HG02870 (cell line): Measurements from ENCODE around the gene CCM2.

ENCODE experiments used
- ATAC-seq: cut with Tn5 transposase; IDR thresholded peaks from one replicate; pipeline ENCODE4 v1.9.1; 2021; ENCODE audit warnings: mild to moderate bottlenecking, moderate library complexity; ENCODE audit not compliant: unreplicated experiment

The CCM2 gene

DNA sequence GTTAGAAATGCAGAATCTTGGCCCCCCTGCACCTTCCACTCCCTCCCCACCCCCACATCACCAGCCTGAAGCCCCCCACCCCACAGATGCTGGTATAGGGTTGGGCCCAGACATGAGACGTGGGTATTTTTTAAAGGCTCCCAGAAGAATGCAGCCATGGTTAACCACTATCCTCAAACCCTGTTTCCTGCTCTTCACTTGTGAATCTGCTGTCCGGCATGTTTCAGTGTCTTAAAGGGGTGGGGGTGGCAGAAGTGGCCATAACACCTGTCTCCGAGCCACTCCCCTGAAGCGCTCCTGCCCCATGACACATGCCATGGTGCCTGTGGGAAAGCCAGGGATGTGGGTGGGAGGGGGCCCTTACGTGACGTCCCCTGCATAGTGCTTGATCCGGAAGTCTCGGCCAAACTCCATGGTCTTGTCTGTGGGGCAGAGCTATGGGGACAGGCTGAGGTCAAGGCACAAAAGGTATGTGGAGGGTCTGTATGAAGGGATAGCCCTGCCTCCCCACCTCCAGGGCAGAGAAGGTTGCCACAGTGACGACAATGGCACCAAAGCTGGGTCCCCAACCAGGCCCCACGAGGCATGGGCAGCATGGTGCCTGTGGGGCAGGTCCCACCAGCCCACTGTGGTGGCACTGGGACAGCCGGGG, 30.8 kb upstream of the CCM2 start:
- ATAC-seq, result no peak

DNA sequence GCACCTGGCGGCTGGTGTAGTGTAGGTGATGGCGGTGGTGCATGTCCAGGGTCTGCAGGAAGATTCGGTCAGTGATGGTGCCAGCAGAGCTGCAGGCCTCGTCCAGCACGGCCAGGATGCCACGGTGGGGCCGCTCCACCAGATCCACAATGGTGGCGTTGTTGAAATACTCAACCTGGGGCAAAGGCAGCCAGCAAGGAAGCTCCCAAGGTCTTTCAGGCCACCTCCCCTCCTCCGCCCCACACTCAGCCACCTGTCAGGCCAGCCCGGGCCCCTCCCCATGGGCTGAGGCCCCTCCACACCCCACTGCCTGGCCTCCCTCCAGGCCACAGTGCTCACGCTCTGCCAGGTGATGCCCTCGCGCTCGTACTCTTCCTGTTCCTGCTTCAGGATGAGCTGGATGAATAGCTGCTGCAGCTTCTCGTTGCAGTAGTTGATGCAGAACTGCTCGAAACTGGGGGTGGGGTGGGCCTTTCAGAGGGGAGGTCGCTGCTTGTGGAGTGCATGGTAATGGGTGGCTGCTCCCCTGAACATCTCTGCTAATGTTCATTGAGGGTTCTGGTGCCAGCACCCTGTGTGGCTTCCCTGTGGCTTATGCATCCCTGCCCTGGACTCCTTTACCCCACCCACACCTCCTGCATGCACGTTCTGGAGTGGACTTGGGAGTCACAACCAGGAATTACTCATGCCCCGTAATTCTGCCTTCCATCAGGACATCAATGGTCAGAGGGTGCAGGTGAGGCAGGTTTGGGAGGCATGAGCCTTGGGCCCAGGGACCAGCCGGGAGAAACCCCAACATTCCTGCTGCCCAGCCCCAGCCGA, 30.1 kb upstream of the CCM2 start:
- no peak for ATAC-seq

DNA sequence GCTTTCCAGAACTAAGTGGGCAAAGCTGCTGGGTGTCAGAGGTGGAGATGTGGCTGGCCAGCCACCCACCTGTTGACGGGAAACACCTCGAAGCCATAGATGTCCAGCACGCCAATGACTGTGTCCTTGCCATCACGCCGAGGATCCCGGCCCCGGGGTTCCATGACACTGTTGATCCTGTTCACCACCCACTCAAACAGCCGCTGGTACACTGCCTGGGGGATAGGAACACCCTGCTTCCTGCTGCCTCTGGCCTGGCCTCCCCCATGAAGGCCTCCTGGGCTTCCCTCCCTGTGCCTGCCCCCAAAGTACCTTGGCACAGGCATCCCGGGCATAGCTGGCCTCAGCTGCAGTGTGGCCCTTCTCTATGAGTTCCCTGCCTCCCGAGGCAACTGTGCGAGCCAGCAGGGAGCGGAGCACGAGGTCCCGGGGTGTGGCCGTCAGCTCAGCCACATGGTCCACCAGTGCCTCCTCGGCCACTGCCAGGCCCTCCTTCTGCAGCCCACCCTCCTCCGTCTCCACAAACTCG, 29.4 kb upstream of the CCM2 start:
- no peak for ATAC-seq

DNA sequence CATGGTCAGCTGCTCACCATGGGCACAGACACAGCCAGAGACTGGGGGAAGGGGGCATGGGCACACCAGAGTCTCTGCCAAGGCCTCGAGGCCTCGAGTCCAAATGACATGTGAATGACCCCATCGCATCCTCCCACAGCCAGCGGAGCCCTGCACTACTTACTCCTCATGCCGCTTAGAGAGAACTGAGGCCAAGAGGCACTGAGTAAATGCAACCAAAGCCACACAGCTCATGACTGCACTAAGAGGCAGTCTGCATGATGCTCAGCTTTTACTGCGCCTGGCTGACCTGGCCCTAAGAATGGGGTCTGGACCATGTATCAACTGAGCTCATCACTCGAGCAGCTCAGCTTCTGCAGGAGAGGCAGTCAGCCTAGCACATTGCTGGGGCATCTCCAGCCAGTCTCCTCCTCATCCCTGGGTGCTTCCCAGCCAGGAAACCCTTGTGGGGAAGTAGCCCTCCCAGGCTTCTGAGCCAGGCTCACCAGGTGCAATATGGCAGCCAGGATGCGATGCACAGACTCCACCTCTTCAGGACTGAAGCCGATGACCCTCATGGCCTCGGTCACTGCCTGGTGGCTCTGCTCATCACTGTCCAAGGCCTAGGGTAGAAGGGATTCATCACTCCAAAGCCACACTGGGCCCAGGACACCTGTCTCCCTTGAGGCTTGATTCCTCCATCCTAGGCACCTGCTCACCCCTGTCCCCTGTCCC, 28.7 kb upstream of the CCM2 start:
- no peak for ATAC-seq

DNA sequence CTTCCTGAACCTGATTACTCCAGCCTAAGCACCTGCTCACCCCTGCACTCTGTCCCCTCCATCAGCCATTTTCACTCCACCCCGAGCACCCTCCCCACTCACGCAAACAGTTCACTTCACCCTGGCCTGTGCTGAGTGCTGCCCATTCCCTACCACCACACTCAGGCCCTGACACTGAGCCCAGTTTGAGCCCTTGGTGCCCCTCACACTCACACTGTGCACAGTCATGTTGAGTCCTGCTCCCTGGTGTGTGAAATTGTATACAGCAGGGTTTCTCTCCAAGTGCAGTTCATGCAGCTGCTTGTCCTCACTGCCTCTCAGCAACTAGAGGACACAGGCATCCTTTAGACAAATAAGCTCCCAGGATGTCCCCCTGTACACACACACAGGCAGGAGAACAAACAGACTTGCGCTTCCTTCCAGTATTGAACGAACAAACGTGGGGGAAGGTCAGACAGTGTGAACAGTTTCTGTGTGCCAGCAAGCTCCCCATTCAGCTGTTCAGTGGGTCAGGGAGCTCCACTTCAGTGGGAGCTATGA, 28.0 kb upstream of the CCM2 start:
- ATAC-seq, result no peak

DNA sequence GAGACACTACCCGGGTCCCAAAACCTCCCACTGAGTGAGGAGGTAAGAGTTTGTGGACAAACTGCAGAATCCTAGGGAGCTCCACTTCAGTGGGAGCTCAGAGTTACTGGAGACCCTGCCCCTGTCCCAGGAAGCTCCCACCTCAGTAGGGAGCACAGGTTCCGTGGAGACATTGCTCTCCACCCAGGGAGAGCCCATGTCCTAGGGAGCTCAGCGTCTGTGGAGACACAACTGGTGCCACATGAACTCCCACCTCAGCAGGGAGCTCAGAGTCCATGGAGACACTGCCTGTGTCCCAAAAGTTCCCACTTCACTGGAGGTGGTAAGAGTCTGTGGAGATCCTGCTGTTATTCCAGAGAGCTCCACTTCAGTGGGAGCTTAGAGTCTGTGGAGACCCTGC, 27.4 kb upstream of the CCM2 start:
- ATAC-seq, result no peak

DNA sequence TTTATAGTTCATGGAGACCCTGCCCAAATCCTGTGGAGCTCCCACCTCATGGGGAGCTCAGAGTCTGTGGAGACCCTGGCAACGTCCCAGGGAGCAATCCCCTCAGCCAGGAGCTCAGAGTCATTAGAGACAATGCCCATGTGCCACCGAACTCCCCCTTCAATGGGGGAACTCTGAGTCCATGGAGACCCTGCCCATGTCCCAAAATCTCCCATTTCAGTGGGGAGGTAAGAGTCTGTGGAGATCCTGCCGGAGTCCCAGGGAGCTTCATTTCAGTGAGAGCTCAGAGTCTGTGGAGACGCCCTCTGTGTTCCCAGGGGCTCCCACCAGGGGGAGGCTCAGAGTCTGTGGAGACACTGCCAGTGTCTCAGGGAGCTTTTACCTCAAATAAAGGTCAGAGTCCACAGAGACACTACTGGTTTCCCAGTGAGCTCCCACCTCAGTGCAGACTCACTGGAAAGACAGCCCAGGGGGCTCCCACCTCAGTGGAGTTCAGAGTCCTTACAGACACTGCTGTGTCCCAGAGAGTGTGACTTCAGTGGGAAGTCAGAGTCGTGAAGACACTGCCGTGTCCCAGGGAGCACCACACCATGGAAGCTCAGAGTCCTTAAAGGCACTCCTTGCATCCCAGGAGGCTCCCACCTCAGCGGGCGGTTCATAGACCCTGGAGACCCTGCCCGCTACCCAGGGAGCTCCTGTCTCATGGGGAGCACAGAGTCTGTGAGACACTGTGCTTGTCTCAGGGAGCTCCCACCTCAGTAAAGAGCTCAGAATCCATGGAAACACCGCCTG, 26.2 kb upstream of the CCM2 start:
- no peak for ATAC-seq

DNA sequence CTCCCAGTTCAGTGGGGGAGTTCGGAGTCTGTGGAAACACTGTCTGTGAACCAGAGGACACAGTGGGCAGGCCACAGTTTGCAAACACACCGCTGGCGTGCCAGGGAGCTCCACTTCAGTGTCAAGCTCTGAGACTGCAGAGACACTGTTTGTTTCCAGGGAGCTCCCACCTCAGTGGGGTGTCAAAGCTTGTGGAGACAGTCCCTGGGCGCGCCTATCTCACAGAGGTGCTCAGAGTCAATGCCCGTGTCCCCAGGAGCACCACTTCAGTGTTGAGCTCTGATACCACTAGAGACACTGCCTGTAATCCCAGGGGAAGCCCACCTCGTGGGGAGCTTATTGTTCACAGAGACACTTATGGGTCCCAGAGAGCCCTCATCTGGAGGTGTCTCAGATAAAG, 25.5 kb upstream of the CCM2 start:
- ATAC-seq, result no peak

DNA sequence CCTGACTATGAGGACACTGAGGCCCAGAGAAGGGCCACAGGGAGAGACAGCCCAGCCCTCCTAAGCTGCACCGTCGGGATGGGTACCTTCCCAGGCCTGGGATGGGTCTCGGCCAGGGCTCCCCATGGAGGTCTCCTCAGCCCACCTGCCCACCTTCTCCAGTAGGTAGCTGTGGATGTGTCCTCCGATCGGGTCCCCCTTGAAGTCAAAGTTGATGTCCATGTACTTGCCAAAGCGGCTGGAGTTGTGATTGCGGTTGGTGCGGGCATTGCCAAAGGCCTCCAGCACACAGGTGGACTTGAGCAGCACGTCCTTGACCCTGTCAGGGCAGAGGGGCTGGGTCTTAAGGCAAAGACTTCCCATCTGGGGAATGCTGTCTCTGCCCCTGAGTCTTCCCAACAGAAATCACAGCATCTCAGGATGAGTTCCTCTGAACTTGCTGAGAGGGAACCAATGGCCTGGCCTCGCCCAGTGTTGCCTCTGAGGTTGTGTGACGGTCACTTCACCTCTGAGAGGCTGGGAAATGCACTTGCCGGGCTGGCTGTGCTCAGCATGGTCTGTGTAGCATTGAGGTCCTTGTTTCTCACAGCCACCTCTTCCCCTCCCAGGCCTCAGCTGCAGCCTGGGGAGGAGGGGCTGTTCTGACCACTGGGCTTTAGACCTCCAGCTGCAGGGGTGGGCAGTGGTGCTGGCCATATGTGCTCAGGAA, 24.5 kb upstream of the CCM2 start:
- ATAC-seq, result no peak

DNA sequence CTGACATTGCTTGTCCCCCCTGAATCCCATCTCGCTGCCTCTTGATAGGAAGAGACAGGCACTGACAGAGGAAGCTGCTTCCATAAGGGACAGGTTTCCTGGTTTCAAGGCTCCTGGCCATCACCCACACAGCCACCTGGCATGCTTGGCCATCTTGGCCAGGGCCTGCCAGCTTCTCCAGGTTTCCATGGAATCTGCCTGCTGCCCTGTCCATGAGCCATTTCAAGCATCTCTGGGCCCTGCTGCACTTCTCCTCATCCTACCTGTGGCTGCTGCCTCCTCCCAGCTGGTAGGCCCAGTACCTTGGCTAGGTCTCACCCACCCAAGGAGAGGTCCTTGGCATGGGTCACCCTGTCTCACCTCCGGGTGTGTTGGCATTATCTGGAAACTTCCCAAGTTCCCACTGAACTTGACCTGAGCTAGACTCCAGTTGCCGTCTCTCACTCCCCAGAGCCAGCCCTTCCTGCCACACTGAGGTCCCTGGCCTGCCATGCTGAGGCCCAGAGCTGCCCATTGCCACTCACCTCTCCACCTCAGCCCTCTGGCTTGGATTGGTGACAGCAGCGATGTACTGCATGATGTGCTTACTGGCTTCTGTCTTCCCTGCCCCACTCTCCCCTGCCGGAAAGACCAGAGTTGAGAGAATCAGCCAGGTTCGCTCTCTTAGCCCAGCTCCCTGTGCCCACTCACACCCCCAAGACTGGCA, 23.8 kb upstream of the CCM2 start:
- ATAC-seq, result no peak

DNA sequence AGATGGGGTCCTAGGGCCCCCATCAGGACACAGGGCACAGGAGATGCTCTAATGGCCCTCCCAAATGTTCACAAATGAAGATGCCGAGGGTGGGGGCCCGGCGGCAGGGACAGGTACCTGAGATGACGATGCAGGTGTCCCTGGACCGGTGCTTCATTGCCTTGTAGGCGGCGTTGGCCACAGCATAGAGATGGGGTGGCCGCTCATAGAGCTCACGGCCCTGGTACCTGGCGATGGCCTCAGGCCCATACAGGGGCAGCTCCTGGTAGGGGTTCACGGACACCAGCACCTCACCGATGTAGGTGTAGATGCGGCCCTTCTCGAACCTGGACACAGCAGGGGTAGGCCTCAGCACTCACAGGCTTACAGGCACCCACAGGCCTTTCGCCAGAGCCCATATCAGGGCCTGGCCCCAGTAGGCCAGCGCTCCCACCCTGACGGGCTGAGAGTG, 23.2 kb upstream of the CCM2 start:
- no peak for ATAC-seq

DNA sequence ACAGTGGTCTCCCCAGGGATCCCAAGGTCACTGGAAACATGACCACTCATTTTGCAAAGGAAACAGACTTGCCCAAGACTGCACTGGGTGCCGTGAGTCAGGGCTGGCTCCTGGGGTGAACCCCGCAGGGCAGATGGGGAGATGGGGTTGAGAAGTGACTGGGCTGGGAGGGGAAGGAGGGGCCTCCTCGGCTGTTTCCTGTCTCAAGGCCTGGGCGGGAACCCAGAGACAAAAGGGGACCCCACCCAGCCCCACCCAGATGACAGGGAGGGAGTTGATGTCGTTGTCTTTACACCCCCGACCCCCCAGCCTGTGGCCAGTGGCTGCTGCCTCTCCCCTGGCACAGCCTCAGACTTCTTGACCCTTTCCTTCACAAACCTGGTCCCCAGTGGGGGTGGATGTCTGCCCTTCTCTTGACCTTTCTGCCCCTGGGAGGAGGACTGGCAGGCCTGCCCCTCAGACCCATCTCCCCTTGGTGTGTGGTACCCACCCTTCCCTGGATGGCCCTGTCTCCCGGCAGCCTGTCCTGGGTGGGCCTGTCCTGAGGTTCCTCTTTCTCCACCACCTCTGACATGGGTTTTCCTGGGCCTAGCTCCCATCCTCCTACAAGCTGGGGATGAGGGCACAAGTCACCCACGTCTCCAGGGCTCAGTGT, 22.6 kb upstream of the CCM2 start:
- no peak for ATAC-seq

DNA sequence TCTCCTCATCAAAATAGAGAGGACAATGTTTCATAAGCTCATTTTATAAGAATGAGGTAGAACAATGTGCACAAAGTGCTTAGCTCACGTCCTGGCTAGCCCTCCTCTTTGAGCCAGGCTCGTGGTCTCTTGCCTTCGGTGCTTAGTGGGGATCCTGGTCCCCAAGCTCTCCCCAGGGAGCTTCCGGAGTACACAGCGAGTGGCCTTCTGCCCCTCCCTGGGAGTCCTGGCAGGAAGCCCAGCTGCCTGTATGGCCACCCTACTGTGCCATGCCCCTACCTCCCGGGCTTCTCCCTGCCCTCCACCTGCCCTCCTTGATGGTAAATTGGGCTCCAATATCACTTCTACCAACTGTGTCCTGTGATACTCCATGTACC, 22.1 kb upstream of the CCM2 start:
- ATAC-seq, result no peak

DNA sequence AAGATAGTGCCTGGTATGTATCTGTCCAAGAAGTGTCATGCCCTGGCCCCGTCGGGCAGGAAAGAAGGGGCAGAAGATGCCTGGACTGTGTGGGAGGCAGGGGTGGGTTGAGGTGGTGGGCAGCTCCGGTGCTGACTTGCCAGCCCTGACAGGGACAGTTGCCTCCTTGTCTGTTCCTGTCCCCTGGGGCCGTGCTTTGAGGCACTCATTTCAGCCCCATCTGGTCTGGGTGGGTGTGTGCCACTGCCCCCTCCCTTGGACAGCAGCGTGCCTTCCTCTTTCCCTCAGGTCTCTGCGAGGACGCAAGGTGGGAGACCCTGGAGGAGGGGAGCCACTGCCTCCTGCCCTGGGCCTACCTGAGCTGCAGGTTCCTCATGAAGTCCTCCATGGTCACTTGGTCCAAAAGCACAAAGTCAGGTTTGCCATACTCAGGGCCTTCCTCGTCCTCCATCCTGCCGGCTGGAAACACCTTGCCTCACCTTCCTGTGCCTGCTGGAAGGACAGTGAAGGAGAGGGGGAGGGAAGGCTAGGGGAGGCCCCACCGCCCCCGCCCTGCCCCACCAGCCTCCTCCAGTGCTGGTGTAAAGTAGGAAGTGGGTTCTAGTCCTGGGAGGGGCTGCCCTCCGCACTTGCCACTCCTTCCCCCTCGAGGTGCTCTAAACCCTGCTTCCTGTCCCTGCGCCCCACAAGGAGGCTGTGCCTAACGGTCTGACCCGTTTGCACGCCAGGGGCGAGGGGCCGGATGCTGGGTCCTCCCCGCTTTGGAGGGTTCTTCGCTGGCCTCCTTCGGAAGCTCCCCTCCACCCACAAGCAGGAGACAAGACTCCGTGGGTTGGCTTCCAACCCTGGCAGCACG, 21.3 kb upstream of the CCM2 start, which contains the start of gene MYO1G:
TSS of gene MYO1G (minus strand) at position 505 of the 856 bp plus-strand sequence. CDS start at position 451, 54 bp downstream.
- ATAC-seq, result peak; percentile 54

DNA sequence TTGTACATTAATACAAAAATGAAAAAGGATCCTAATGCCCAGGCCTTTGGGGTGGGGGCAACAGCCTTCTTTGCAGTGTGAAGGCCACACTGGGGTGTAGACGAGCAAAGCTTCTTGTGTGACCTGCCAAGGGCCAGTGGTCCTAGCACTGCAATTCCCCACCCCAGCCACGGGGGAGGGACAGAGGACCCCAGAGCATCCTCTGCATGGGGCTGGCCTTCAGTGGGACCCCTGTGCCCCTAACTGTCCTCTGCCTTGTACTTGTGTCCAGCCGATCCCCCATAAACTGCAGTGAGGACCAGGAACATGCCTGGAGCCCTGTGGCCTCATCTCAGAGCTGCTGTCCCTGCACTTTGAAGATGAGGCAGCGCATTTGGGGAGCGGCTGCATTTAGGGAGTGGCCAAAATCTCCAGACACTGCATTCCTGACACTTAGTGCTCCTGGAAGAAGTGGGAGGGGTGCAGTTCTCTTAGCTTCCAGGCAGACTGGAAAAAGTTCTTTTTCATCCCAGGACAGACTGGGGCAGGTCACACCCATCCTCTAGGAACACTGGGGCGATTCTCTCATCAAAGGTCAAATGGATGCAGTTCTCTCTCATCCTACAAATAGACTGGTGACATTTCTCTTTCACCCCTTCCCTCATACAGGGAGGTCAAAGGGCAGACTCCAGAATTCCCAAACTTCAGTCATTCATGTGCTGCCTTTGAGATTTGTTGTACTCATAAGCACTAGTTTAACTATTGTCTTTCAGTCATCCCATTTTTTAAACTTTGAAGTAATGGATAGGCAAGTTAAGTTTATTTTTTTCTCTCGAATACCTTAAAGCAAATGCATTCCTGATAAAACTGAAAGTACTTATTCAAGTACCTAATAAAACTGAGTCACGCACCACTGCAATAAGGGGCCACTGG, 20.3 kb upstream of the CCM2 start:
- ATAC-seq, result no peak

DNA sequence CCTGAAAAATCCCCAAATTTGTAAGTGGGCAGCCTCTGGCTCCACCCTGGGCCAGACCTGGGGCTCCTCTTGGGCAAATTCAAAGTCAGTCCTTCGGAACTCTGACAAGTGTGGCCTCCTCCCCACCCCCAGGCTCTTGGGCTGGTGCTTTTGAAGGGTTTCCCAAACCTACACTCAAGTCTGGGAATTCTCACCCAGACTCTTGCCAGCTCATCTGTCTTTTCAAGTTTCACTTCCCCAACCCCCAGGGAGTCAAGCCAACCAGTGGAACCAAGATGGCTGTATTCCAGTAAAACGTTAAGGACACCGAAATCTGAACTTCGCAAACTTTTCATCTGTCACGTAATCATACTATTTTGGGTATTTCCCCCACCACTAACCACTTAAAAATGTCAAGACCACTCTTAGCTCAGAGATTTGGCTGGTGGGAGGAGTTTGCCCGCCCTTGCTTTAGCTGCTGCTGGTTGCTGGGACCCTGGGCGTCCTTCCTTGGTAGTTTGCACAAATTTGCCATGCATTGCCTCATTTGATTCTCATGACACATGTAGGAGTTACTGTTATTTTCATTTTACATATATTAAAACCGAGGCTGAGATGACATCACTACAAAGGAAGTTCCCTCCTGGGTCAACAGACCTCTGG, 19.5 kb upstream of the CCM2 start:
- peak; percentile 40 for ATAC-seq
